GM19467 (cell line): ENCODE results near the gene SPSB1.

ENCODE experiments used
- ATAC-seq: cut with Tn5 transposase; IDR thresholded peaks from one replicate; pipeline ENCODE4 v1.9.1; 2021; ENCODE audit warnings: mild to moderate bottlenecking, moderate library complexity; ENCODE audit not compliant: unreplicated experiment

Gene SPSB1

GRCh38 chr1:9317591-9318417, 25.1 kb downstream of the SPSB1 start:
- no peak for ATAC-seq

- no peak for ATAC-seq
These were observed 26.6 kb downstream of the SPSB1 start for GRCh38 chr1:9319208-9319788.

- ATAC-seq: no peak
These were observed 27.3 kb downstream of the SPSB1 start for GRCh38 chr1:9319789-9320519.

GRCh38 chr1:9320520-9321479, 28.1 kb downstream of the SPSB1 start:
- ATAC-seq: no peak

- ATAC-seq: no peak
These were observed 28.8 kb downstream of the SPSB1 start for GRCh38 chr1:9321480-9321849.

- no peak for ATAC-seq
These were observed 29.4 kb downstream of the SPSB1 start for GRCh38 chr1:9321986-9322660.

GRCh38 chr1:9322661-9323244, 30.1 kb downstream of the SPSB1 start:
- ATAC-seq: no peak

- no peak for ATAC-seq
These were observed 31.8 kb downstream of the SPSB1 start for GRCh38 chr1:9324246-9325096.

GRCh38 chr1:9326596-9326995, 33.9 kb downstream of the SPSB1 start:
- ATAC-seq: no peak

GRCh38 chr1:9328201-9328600, 35.5 kb downstream of the SPSB1 start:
- ATAC-seq: no peak

GRCh38 chr1:9328715-9329114, 36.0 kb downstream of the SPSB1 start:
- no peak for ATAC-seq

GRCh38 chr1:9331016-9331415, 38.3 kb downstream of the SPSB1 start:
- ATAC-seq: no peak

GRCh38 chr1:9331558-9332346, 39.1 kb downstream of the SPSB1 start:
- no peak for ATAC-seq

- no peak for ATAC-seq
These were observed 39.9 kb downstream of the SPSB1 start for GRCh38 chr1:9332513-9333143.

- no peak for ATAC-seq
These were observed 45.9 kb downstream of the SPSB1 start for GRCh38 chr1:9338397-9339246.

GRCh38 chr1:9340172-9340854, 47.6 kb downstream of the SPSB1 start:
- no peak for ATAC-seq
